Lung (tissue), 12 donors: ENCODE measurements around the gene GPC6. TPM values are rescaled to one million over a fixed set of nuclear protein-coding genes. Genes with fewer than 3 reads are reported as not detected.

Experiments used
- ATAC-seq: fragments of 200-7000 bp; cut with Tn5 transposase; one replicate; pipeline ENCODE4 v1.9.1; 2020; ENCODE audit warnings: moderate number of reproducible peaks; ENCODE audit not compliant: insufficient read depth, low FRiP score
- DNase-seq, 3 donors: peaks; one replicate each; pipeline ENCODE4 v3.0.0-alpha.2; 2013 to 2017
- H3K27ac ChIP-seq, 2 donors: one replicate each; pipeline ENCODE4 v1.5.1; 2013; ENCODE audit warnings: mild to moderate bottlenecking in 2 of 2, moderate library complexity in 2 of 2, control low read depth in 1 of 2, inconsistent platforms in 1 of 2, low read depth in 1 of 2, low read length in 1 of 2
- H3K27me3 ChIP-seq, 3 donors: one replicate each; pipeline ENCODE4 v1.5.1; 2013; ENCODE audit warnings: low read length in 2 of 3; ENCODE audit not compliant: control insufficient read depth in 3 of 3, insufficient read depth in 3 of 3
- H3K36me3 ChIP-seq, 4 donors: one replicate each; pipeline ENCODE4 v1.5.1; 2013; ENCODE audit warnings: low read length in 4 of 4, mild to moderate bottlenecking in 1 of 4, moderate library complexity in 1 of 4; ENCODE audit not compliant: control insufficient read depth in 4 of 4, insufficient read depth in 4 of 4
- H3K4me1 ChIP-seq, 5 donors: one replicate each; pipeline ENCODE4 v1.5.1; 2013; ENCODE audit warnings: low read length in 5 of 5, mild to moderate bottlenecking in 2 of 5, moderate library complexity in 1 of 5; ENCODE audit not compliant: control insufficient read depth in 5 of 5, insufficient read depth in 5 of 5
- H3K4me3 ChIP-seq: one replicate; pipeline ENCODE4 v1.5.1; 2013; ENCODE audit warnings: mild to moderate bottlenecking, control low read depth, moderate library complexity
- H3K9ac ChIP-seq, 2 donors: one replicate each; pipeline ENCODE4 v1.5.1; 2013; ENCODE audit warnings: low read length in 2 of 2, control low read depth in 1 of 2; ENCODE audit not compliant: insufficient read depth in 1 of 2
- H3K9me3 ChIP-seq, 4 donors: one replicate each; pipeline ENCODE4 v1.5.1; 2013; ENCODE audit warnings: low read length in 3 of 4, mild to moderate bottlenecking in 1 of 4, moderate library complexity in 1 of 4; ENCODE audit not compliant: control insufficient read depth in 4 of 4, insufficient read depth in 3 of 4
- WGBS, 2 donors: extraction: QIAGEN DNeasy Blood & Tissue Kit; methylation state at CpG; one replicate each; pipeline ENCODE4 v1.1.7; 2013; 5-methylcytosine and 5-hydroxymethylcytosine counted together
- polyA plus RNA-seq, 2 donors: library from polyadenylated mRNA; stranded (reverse); fragments of 200-250 nt; gene quantifications; one replicate each; pipeline ENCODE4 v1.2.1, GENCODE V29; 2013
- total RNA-seq, 2 donors: library from RNA; depleted of rRNA in 1 of 2; stranded (reverse); fragments of >200 nt in 1 of 2; gene quantifications; one replicate each; pipeline ENCODE4 v1.2.1, GENCODE V29; 2014 to 2021
- TF ChIP-seq, protein P1 (sequence below): IDR thresholded peaks from 2 replicates; pipeline ENCODE4 v1.5.1; 2012; ENCODE audit warnings: mild to moderate bottlenecking; ENCODE audit errors: control extremely low read depth, extremely low read depth
- donor health status: control.
- donor health status: control.
- donor health status: Bipolar disorder and iron deficiency.
- donor health status: healthy.
- donor health status: DM: yes; HTN: yes; CAD: no.

GPC6 gene
- total and polyA plus RNA-seq, 4 donors, result 0.45 to 31.4 (median 4.8) TPM

DNA sequence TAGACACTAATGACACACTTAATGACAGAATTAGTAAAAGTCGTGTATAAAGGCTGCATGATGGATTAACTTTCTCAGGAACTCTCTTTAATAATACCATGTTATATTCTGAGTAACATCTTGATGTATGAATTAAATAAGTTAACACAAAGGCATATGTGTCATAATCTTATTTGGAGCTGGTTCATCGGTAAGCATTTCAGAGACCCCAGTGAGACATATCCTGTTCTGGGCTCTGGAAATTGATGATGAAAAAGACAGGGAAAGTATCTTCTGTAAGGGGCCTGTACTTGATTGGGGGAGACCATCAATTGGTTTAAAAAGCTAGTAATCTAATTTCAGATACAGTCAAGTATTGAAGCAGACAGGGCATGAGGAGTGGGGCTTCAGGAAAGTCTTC is 547.9 kb downstream of the GPC6 start:
- H3K4me1 ChIP-seq, result peaks cover 0 to 20% (median 0%) of the 10 kb centered on the region in 5 donors
- no peak for ATAC-seq
- DNase-seq, result no peak
- WGBS, 2 donors, result 94 to 96% methylated on average over 2 of the region's 2 CpGs
- H3K27me3 ChIP-seq, result no peaks in the 10 kb centered on the region
- no peaks in the 10 kb centered on the region for H3K9me3 ChIP-seq
- H3K36me3 ChIP-seq, result no peaks in the 10 kb centered on the region
- no peak overlapping the region for H3K4me3 ChIP-seq
- TF ChIP-seq, protein P1, sequence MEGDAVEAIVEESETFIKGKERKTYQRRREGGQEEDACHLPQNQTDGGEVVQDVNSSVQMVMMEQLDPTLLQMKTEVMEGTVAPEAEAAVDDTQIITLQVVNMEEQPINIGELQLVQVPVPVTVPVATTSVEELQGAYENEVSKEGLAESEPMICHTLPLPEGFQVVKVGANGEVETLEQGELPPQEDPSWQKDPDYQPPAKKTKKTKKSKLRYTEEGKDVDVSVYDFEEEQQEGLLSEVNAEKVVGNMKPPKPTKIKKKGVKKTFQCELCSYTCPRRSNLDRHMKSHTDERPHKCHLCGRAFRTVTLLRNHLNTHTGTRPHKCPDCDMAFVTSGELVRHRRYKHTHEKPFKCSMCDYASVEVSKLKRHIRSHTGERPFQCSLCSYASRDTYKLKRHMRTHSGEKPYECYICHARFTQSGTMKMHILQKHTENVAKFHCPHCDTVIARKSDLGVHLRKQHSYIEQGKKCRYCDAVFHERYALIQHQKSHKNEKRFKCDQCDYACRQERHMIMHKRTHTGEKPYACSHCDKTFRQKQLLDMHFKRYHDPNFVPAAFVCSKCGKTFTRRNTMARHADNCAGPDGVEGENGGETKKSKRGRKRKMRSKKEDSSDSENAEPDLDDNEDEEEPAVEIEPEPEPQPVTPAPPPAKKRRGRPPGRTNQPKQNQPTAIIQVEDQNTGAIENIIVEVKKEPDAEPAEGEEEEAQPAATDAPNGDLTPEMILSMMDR, result no peak
- no peak overlapping the region for H3K27ac ChIP-seq
- H3K9ac ChIP-seq, result no peak overlapping the region

DNA sequence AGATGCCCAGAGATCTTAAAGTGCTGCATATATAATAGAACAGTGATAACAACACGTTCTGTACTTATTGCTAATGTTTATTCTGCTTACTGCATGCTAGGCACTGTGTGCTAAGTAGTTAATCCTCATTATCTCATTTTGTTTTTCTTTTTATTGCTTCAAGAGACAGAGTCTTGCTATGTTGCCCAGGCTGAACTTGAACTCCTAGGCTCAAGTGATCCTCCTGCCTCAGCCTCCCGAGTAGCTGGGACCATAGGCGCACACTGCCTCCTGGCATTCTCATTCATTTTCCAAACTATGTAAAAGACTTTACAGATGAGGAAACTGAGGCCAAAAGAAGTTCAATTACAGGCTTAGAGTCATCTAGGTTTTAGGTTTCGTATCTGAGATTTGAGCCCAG is 548.4 kb downstream of the GPC6 start:
- no peaks in the 10 kb centered on the region for H3K27me3 ChIP-seq
- H3K4me3 ChIP-seq, result no peak overlapping the region
- no peak overlapping the region for H3K9ac ChIP-seq
- TF ChIP-seq, protein P1, result no peak
- 87 to 90% methylated on average over 4 of the region's 4 CpGs for WGBS, 2 donors
- H3K27ac ChIP-seq, result no peak overlapping the region
- no peaks in the 10 kb centered on the region for H3K9me3 ChIP-seq
- ATAC-seq (no peak), DNase-seq (no peak)
- H3K4me1 ChIP-seq, result peaks cover 0 to 15% (median 0%) of the 10 kb centered on the region in 5 donors
- H3K36me3 ChIP-seq, result no peaks in the 10 kb centered on the region

DNA sequence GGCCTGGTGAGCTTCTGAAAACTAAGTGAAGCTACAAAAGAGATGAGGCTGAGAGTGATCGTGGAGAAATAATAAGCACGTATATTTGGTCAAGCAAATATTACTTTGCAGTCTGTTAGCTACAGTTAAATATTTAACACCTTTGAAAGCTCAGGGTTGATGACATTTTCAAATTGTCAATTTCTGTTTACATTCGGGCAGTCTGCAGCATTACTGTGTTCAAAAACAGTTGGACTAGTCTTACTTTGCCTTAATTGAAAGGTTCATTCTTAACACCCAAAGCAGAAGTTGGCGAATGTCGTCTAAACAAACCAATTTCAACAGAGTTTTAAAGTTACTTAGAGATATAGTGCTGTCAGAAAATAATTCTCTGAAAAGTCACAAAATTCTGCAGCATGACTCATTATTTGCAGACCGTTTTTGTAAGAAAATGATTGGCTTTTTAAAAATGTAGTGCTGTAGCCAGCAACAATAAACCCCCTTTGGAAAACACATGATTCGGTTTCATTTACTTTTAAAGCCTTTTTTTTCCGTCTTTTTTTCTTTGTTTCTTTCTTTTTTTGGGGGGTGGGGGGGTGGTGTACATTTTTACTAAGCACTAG is 549.0 kb downstream of the GPC6 start:
- TF ChIP-seq, protein P1, result no peak
- no peak overlapping the region for H3K27ac ChIP-seq
- peaks cover 0 to 10% (median 0%) of the 10 kb centered on the region in 5 donors for H3K4me1 ChIP-seq
- DNase-seq (peak in 1 of 3 donors; percentile 18), ATAC-seq (no peak)
- no peak overlapping the region for H3K9ac ChIP-seq
- no peaks in the 10 kb centered on the region for H3K36me3 ChIP-seq
- WGBS, 2 donors, result 65 to 77% methylated on average over 8 of the region's 8 CpGs
- H3K4me3 ChIP-seq, result no peak overlapping the region
- no peaks in the 10 kb centered on the region for H3K27me3 ChIP-seq
- H3K9me3 ChIP-seq, result no peaks in the 10 kb centered on the region

DNA sequence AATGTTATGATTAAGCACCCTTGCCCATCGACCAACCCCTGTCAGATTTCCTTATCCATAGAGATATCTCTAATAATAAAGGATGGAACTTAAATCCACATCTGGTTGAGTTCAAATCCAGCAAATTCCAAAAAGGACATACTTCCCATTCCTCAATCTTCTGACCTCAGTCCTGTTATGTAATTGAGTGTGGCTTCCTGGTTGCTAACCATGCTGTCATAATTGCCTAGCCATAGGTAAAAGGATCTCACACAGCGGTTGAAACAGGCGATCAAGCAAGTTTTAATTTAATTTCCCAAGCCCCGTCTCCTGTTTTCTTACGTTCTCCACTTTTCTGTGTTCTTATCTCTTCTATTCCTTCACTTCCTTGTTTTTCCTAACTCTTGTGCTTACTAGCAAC is 550.3 kb downstream of the GPC6 start:
- Histone ChIP-seq H3K36me3 (no peaks in the 10 kb centered on the region), H3K9me3 (no peaks in the 10 kb centered on the region), H3K27me3 (no peaks in the 10 kb centered on the region), H3K9ac (no peak overlapping the region), H3K4me3 (no peak overlapping the region), H3K4me1 (peaks cover 0 to 3% (median 0%) of the 10 kb centered on the region in 5 donors), H3K27ac (no peak overlapping the region)
- TF ChIP-seq, protein P1, result no peak
- WGBS, 2 donors, result 81 to 84% methylated on average over 5 of the region's 5 CpGs
- DNase-seq, result no peak
- no peak for ATAC-seq
